Right kidney (tissue), 1 donor: Measurements from ENCODE around the gene TNFSF10.

Source experiments
- DNase-seq: peaks from one replicate; pipeline ENCODE4 v3.0.0-alpha.2; 2016

Gene TNFSF10

DNA sequence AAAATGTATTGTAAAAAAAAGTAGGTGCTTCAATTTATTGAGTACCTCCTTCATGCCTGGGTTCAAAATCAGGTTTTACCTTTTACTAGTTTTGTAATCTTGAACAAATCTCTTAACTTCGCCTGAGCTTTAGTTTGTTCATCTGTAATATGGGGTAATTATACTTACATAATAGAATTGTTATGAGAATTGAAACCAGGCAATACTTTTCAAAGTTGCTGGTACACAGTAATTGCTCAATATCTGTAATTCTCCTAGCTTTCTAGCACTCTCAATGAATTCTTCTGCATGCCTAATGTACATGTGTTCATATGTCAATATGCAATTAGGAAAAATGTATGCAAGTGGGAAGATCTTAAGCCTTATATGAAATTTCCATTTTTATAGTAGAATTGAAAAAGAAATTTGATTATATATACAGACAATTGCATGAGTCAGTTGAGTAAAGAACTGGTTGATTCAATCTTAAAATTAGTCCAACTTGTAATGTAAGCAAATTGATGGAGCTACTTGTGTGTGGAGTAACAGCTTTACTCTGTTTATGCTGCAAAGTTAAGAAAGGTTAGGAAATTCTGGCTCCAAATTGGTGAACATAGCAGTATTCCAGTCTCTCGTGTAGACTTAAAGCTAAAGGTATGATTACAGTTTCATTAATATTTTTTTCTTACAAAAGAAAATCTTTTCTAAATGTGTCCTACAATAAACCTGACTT is 4.1 kb downstream of the TNFSF10 start:
- DNase-seq = no peak

DNA sequence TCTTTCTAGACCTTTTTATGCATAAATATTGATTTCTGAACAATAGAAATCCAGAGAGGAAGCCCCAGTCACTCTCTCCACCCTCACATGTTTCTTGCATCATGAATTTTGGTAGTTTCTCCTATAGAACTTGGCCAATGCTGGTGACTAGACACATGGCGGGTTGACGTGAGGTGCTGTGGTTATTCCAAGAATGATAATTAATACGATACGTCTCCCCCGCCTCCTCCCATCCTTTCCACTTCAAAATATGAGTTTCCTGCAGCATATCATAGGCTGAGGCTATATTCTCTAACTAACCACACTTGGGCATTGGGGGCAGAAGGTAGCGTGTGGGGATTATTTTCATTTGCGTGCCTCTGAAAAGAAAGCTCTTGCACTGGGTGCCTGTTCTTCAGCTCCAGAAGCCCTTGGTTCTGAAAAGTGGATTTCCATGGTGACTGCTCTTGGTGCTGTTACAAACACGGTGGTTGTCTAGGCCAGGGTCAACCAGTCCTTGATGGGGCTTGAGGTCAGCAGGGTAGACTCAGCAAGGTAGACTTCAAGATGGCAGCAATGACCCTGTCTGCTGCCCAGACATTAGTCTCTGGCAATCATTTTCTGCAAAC is 5.3 kb downstream of the TNFSF10 start:
- DNase-seq = no peak

DNA sequence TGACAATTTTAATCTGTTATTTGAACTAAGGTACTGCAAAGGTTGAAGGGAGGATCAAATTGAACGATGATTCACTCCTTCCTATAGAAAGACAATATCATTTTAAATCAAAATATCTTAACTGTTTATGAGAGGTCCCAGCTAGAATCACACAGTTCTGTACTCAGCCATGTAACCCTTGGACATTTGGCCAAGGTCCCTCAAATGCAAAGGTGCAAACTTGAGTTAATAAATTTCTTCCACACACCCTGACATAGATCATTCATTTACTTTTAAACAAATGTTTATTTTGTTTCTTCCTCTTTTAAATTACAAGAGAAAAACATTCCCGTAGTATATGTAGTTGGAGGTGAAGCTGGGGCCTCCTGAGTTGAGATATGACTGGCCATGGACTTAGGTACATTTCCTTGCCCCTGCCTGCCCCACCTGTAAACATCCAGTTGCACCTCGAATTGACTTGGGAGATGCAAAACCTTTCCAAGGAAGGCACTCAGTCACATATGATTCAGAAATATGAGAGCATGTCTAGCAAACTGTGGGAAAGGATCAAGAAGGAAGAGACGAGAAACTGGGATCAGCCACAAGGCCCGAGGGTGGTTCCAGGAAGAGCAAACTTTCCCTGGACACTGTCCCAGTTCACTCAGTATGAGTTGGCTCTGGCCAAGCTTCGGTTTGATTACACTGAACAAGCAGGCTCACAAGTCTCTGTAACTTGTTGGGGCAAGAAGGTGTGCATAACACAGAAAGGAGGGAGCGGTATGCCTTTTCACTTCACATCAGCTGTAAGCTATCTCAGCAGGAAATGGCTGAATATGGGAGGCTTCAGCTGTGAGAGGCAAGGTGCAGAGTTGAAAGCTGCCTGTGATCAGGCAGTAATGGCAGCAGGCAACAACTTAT is 6.7 kb downstream of the TNFSF10 start:
- no peak for DNase-seq

DNA sequence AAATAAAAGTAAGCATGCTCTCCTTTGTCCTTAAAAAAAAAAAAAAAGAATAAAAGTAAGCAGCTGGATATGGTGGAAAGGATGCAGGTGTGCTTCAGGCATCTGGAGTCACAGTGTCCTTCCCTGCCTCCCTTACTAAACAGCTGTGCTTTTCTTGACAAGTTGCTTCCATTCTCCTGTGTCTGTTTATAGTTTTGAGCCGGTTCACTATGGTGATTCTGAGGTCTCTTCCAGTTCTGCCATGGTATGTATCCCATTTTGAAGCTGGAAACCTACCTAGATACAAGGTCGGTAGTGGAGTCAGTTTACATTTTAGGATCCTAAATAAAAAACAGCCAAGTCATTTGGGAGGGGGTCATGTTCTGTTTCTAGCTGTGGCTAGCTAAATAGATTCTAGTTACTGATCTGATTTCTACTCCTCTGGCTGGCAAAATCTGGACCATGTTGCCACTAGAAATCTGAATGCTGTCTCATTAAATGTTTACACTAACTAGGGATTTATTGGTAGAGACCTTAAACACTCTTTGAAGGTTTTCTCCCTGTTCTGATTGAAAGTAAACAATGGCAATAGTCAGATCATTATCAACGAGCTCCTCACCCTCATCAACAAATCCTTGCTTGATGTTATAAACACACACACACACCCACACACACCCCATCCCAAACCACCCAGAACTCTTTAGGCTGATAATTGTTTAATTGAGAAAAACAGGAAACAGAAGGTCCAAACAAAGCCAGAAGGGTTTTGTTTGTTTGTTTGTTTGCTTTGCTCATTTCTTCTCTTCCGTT is 7.9 kb downstream of the TNFSF10 start:
- no peak for DNase-seq

DNA sequence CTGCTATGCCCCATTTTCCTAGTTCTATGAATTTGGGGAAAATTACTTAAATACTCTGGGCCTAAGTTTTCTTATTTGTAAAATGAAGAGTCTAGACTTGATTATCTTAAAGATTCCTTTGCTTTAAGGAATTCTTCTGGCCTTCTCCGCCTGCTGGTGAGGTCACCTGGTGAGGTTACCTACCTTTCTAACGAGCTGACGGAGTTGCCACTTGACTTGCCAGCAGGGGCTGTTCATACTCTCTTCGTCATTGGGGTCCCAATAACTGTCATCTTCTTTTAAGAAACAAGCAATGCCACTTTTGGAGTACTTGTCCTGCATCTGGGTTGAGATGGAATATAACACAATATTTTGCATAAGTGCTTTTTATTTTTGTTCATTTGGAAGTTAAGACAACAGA is 8.6 kb downstream of the TNFSF10 start:
- no peak for DNase-seq

DNA sequence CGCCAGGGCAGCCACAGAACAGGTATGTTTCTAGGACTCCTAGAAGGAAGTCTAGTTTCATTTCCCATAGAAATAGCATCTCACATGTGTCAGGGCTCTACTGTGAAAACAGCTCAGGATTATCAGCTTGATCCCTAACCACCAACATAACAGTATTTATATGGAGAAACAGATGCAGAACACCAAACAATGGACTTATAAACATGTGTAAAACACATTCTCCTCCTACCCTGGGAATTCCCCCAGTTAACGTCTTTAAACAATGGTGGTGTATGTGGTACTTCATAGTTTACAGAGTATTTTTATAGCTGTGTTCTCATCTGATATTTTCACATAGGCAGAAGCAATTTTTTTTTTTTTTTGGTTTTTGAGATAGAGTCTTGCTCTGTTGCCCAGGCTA is 9.7 kb downstream of the TNFSF10 start:
- no peak for DNase-seq

DNA sequence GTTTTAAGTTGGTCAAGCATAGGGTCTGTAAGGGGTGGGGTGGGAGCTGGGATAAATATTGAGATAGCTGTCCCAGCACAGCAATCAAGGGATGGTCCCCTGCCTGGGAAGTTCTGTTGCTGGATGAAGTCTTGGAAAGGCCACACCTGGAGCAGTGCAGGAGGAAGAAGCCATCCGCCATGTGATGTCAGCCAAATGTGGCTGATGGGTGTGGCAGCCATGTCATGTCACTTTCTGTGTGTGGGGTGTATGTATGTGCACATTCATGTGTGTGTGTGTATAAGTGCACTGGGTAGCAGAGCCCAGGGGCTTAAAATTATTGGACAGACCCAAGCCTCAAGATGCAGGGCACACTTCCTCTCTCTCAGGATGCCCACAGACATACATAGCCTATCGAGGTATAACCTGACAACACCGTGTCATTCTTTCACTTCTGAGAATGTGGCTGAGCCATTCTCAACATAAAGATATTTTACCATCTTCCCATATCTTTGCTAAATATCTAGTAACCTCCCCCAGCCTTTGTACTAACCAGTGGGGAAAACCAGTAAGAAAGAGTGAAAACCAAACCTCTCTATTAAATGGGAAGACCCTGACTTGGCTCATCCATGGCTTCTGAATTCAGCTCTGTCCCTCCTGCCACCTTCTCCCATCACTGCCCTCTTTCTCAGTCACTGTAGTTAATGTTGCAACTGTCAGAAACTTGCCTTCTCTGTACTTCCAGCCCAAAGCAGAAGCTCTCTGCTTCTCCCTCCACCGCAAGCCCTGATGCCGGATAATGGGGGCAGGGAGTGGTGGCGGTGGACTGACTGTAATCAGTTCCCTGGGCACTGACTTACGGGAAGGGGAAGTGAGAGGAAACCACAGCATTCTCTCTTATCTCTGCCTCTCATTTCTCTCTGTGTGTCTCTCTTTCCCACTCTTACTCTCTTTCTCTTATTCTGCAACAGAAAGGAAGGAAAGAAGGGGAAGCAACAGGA is 11.2 kb downstream of the TNFSF10 start:
- DNase-seq = no peak

DNA sequence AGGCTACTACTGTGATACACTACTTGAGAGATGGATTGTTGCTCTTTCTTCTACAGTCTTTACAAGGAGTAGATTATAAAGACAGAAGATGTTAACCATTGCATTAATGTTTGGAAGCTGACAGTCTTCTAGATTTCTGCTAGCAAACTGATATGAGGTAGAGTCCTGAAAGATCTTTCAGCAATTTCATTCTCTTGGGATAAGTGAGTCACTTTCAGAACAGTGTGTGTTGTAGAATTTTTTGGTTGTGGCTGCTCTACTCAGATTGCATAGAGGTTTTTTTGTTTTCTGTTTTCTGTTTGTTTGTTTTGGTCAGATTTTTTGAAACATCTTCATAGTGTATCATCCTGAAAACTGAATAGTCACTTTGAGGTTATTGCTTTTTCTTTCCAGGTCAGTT is 17.1 kb downstream of the TNFSF10 start:
- no peak for DNase-seq

DNA sequence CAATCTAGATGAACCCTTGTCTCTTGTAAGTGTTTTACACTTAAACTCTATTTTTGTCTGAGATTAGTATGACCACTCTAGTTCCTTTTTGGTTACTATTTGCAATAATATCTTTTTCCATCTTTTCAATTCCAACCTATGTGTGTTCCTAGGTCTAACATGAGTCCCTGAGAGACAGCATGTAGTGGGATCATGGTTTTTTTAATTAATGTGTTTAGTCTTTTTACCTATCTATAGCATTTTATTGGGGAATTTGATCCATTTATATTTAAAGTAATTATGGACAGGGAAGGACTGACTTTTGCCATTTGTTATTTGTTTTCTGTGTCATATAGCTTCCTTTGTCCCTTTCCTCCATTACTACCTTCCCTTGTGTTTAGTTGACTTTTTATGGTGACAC is 21.7 kb downstream of the TNFSF10 start:
- no peak for DNase-seq

DNA sequence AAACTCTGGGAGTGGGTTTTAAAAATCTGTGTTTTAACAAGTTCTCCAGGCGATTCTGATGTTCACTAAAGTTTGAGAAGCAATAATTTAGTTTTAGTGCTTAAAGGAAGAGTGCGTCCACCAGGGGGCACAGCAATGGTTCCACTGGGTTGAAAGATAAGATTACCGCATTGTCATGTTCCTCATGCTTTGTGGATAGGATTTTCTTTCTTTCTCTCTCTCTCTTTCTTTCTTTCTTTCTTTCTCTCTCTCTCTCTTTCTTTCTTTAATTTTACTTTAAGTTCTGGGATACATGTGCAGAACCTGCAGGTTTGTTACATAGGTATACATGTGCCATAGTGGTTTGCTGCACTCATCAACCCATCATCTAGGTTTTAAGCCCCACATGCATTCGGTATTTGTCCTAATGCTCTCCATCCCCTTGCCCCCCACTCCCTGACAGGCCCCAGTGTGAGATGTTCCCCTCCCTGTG is 33.0 kb downstream of the TNFSF10 start:
- peak; percentile 18 for DNase-seq

DNA sequence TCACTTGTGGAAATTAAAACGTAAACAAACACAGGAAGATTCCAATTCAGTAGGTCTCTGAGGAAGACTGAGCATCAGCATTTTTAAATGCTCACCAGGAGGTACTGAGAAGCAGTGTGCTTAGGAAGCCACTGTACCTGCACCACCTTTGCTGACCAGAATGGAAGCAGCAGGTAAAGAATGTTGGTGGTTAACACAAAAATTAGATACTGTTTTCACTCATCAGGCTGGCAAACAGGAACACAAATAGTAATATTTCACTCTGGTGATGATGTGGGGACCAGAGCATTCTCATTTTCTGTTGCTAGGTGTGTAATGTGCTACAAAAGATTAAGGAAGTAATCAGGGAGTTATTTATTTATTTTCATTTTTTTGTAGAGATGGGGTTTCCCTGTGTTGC is 45.1 kb downstream of the TNFSF10 start:
- no peak for DNase-seq

DNA sequence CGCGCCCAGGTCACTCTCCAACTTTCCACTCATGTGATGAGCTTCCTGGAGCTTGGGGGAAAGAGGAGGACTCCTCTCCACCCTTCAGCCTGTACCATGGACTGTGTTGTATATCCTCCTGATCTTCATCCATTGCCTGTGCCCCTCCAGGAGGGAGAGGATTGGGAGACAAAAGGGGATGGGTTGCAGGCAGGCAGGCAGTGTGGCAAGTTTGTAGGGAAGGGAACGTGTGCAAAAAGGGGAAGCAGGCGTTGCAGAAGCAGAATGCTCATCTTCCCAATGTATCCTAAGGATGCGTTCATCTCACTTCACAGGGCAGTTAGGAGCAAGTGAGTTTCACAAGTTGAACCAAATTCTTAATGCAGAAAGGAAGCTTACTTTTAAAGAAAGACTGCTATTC is 46.9 kb downstream of the TNFSF10 start:
- DNase-seq = no peak

DNA sequence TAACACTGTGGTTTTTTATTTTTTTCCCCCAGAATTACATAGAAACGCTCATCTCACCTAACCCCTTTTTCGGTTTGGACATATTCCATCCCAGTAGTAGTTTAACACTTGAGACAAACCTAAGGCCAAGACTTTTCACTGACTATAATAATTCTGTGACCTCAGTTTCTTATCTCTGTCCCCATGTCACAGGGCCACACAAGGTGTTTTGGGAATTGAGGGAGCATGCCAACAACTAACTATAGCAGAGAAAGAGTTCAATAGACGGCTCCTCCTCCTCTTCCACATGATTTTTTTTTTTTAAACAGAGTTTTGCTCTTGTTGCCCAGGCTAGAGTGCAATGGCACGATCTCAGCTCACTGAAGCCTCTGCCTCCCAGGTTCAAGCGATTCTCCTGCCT is 47.5 kb downstream of the TNFSF10 start:
- DNase-seq = no peak

DNA sequence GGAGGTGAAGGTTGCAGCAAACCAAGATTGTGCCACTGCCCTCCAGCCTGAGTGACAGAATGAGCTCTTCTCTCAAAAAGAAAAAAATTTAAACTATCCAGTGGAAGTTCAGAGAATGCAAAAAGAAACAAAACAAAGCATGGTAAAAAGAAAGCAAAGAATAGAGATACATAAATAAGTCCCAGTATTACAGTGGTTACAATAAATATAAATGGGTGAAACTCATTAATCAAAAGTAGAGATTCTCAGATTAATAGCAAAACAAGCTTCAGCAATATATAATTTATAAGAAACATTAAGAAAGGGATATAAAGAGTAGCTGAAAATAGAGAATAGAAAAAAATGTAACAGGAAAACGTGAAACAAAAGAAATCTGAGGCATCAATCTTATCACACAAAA is 51.3 kb downstream of the TNFSF10 start:
- DNase-seq = no peak

DNA sequence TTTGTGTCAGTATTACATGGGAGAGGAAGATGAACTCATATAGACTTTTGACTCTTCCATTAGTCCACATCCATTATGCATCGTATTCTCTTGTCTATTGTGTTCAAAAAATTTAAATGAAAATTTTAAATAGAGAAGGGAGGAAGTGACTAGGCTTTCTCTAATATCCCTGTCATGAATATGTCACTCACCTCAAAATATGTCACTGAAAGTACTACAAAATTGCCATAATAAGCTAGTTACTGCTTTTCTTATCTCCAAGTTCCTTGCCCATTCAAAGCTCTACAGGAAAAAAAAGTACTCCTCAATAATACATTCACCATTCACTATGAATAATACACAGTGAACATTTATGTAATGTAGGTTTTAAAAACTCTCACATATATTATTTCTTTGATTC is 52.6 kb downstream of the TNFSF10 start:
- DNase-seq = no peak

DNA sequence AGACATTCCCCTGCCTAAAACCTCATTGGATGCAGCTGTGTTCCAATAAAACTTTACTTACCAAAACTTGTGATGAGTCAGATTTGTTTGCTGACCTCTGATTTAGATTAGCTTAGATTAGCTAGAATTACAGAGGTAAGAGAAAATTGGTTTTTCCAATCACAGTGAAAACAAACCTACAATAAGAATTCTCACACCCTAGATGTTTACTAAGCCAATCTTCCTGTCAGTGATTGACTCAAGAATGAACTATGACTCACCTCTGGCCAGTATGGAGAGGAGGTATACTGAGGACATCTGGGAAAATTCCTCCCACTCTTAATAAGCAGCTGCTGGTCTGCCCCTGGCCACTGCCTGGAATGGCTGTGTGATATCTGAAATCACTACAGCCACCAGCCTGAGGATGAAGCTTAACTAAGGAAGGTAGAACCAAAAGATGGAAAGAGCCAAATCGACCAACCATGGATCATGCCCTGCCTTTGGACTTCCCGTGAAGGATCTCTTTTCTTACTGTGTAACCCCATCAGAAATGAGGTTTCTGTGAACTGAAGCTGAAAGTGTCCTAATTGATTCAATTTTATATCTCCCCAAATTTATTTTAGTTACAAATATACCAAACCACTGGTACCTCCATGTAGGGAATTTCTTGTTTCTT is 55.9 kb downstream of the TNFSF10 start:
- DNase-seq = no peak

DNA sequence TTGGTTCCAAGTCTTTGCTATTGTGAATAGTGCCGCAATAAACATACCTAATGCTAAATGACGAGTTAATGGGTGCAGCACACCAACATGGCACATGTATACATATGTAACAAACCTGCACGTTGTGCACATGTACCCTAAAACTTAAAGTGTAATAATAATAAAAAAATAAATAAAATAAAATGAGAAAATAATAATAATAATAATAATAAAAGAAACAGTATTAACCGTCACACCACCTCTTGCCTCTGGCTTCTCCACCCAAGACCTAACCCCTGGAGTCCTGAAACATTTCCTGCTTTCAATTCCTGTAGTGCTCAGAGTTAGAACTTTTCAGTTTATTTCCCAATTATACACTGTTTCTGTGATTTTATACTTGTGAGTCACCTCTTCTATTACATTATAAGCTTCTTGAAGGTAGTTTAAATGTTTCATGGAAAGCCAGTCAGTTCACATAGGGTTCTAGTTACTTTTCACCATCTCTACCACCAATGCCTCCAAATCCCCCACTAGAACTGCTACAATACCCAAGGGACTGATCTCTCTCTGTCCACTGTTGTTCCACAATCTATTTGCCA is 56.6 kb downstream of the TNFSF10 start:
- no peak for DNase-seq

DNA sequence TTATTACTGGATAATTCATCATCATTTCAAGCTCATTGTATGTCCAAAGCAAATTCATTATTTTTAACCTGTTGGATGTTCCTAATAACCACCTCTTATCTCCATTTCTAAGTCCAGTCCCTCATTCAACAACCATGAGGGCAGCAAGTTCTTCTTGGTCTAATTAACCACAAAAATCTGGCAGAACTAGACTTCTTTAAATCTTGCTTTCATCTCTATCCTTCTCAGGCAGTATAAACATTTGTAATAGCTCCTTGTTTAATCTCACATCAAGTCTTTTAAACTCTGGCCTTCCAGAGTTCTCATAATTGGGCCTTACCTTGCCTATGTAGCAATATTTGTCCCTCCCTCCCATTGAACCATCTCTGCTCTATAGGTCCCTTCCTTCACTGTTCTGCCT is 57.9 kb downstream of the TNFSF10 start:
- no peak for DNase-seq

DNA sequence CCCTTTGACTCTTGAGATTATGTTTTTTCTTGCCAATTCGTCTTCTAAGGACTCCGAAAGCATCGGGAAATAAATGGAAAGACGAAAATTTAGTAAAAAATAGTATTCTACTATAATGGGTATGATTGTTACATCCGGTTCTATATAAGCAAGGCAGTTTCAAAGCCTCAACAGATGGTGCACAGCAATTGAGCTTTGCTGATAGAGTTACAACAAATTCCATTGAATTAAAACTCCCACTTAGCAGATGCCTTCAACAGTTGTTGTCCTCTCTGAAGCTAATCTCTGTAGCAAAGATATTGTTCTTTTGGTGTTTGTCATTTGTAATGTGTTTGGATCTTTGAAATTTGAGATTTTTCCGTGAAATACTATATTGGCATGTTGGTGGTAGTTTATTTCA is 58.9 kb downstream of the TNFSF10 start:
- DNase-seq = no peak

DNA sequence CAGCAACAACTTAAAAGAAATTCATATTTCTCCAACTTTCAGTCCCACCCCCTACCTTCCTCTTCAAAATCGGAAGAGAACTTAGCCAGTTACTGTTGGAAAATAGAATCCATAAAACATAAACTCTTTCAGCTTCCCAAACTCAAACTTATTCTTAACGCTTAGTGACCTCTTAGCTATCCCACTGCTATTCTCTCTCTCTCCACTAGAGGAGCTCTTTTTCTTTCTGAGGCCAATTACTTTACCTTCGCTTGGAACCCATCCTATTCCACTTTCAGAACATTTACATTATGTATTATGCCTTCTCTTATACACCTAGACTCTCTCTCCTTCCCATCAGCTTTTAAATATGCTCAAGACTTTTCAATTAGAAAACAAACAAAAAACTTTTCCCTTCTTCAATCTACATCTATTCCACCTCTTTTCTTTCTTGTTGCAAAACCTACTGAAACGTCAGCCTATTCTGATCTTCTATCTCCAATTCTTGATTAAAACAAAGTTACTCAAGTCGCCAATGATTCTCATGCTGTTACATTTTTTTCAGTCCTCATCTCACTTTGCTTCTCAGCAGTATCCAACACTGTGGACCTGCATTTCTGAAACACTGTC is 61.6 kb downstream of the TNFSF10 start:
- no peak for DNase-seq
